LHCN-M2 (cell line): Measurements from ENCODE around the gene TTC7B. TPM values are rescaled to one million over a fixed set of nuclear protein-coding genes. Genes with fewer than 3 reads are reported as not detected.

Experiments
- DNase-seq: peaks from one replicate; pipeline ENCODE4 v3.0.0-alpha.2; 2012; ENCODE audit warnings: low read depth
- total RNA-seq: library from RNA; depleted of rRNA; stranded (reverse); fragments of >200 nt; gene quantifications from 2 replicates; pipeline ENCODE4 v1.2.3, GENCODE V29; 2014

TTC7B gene
- total RNA-seq, 1 experiment from 2014 or later = 36.4 TPM

GRCh38 chr14:90600619-90601018 lies 215.6 kb downstream of the TTC7B start:
- no peak for DNase-seq

- peak; percentile 17 for DNase-seq
Measured at GRCh38 chr14:90599748-90600507, 216.3 kb downstream of the TTC7B start.

GRCh38 chr14:90599339-90599738 lies 216.9 kb downstream of the TTC7B start:
- DNase-seq = no peak

GRCh38 chr14:90597961-90598360 lies 218.3 kb downstream of the TTC7B start:
- DNase-seq = no peak

- DNase-seq = no peak
Measured at GRCh38 chr14:90596733-90597132, 219.5 kb downstream of the TTC7B start.

- no peak for DNase-seq
Measured at GRCh38 chr14:90593254-90594040, 222.8 kb downstream of the TTC7B start.

- no peak for DNase-seq
Measured at GRCh38 chr14:90592655-90593054, 223.6 kb downstream of the TTC7B start.

- peak; percentile 95 for DNase-seq
Measured at GRCh38 chr14:90587918-90588317, 228.3 kb downstream of the TTC7B start.

GRCh38 chr14:90587252-90587910 lies 228.8 kb downstream of the TTC7B start:
- no peak for DNase-seq

GRCh38 chr14:90585106-90585505 lies 231.1 kb downstream of the TTC7B start:
- no peak for DNase-seq

GRCh38 chr14:90583916-90584605 lies 232.2 kb downstream of the TTC7B start:
- no peak for DNase-seq

GRCh38 chr14:90583427-90583826 lies 232.8 kb downstream of the TTC7B start:
- DNase-seq = no peak

- DNase-seq = no peak
Measured at GRCh38 chr14:90582166-90582565, 234.1 kb downstream of the TTC7B start.

GRCh38 chr14:90581745-90582144 lies 234.5 kb downstream of the TTC7B start:
- DNase-seq = no peak

GRCh38 chr14:90580377-90581335 lies 235.6 kb downstream of the TTC7B start:
- no peak for DNase-seq

- DNase-seq = no peak
Measured at GRCh38 chr14:90579816-90580215, 236.4 kb downstream of the TTC7B start.

- no peak for DNase-seq
Measured at GRCh38 chr14:90579088-90579487, 237.1 kb downstream of the TTC7B start.

GRCh38 chr14:90578283-90578985 lies 237.8 kb downstream of the TTC7B start:
- no peak for DNase-seq

- no peak for DNase-seq
Measured at GRCh38 chr14:90577661-90578282, 238.5 kb downstream of the TTC7B start.
